GM12878 (cell line): ENCODE measurements around the gene HMGB1. TPM values are rescaled to one million over a fixed set of nuclear protein-coding genes. Genes with fewer than 3 reads are reported as not detected.
A peak's percentile ranks its signal among the peaks of the same experiment; 100 is the strongest.

ENCODE experiments used
- BCL3 ChIP-seq: IDR thresholded peaks from 2 replicates; pipeline ENCODE4 v1.6.1; 2011; ENCODE audit warnings: borderline replicate concordance, low read depth, mild to moderate bottlenecking, moderate library complexity, low read length; ENCODE audit not compliant: insufficient read depth, poor library complexity, severe bottlenecking
- BRCA1 ChIP-seq: IDR thresholded peaks from 2 replicates; pipeline ENCODE4 v1.6.1; 2011; ENCODE audit warnings: low read depth, low read length, improper control_type of control experiment
- PAX5 ChIP-seq: IDR thresholded peaks from 2 replicates; pipeline ENCODE4 v1.6.1; 2011; ENCODE audit warnings: low read depth, low read length, borderline replicate concordance
- PKNOX1 ChIP-seq: fragments of 450-650 bp; IDR thresholded peaks from 2 replicates; pipeline ENCODE4 v1.6.1; 2016; ENCODE audit warnings: mild to moderate bottlenecking
- REST ChIP-seq: IDR thresholded peaks from 2 replicates; pipeline ENCODE4 v1.6.1; 2012; ENCODE audit warnings: mild to moderate bottlenecking, low read depth, low read length
- RUNX3 ChIP-seq: IDR thresholded peaks from 2 replicates; pipeline ENCODE4 v1.6.1; 2012; ENCODE audit warnings: low read length, inconsistent platforms
- ZBTB33 ChIP-seq: fragments of 450-650 bp; IDR thresholded peaks from 2 replicates; pipeline ENCODE4 v1.6.1; 2017; ENCODE audit warnings: mild to moderate bottlenecking
- ZNF24 ChIP-seq: fragments of 450-650 bp; IDR thresholded peaks from 2 replicates; pipeline ENCODE4 v1.6.1; 2017; ENCODE audit warnings: antibody characterized with exemption, mild to moderate bottlenecking
- ZNF687 ChIP-seq: fragments of 450-650 bp; IDR thresholded peaks from 2 replicates; pipeline ENCODE4 v1.6.1; 2017; ENCODE audit warnings: mild to moderate bottlenecking, moderate library complexity
- polyA plus RNA-seq, 11 experiments: library from polyadenylated mRNA; depleted of rRNA in 4 of 11; unstranded in 6 of 11; stranded (reverse) in 5 of 11; fragments of >200 nt; fragmentation: Nextera tagmentation in 4 of 11; fragmentation: Illumina TruSeq in 1 of 11; extraction: Ambion mirVana in 4 of 11; extraction: Trizol in 1 of 11; gene quantifications; 1 replicate in 1 of 11; 2 replicates in 10 of 11; pipeline versions ENCODE4 v1.2.1 to v1.2.3, GENCODE V29; 2011 to 2016; ENCODE audit warnings: inconsistent platforms in 2 of 11, missing spikeins in 2 of 11, low read depth in 1 of 11
- total RNA-seq, 4 experiments: library from RNA; depleted of rRNA in 3 of 4; stranded (reverse); fragments of >200 nt in 3 of 4; fragmentation: Illumina TruSeq in 1 of 4; extraction: Trizol in 1 of 4; gene quantifications; 2 replicates each; pipeline versions ENCODE4 v1.2.1 to v1.2.3, GENCODE V29; 2013 to 2021

HMGB1 gene
- total and polyA plus RNA-seq, 10 of the 15 experiments (the other 5 are each of a cell fraction or from before 2014, with no cell fraction given): 365 to 2,529 (median 1,396) TPM

GRCh38 chr13:30431269-30431940 is 34.3 kb downstream of the HMGB1 start (continued):
- TF ChIP-seq PKNOX1 (peak; percentile 72), BCL3 (no peak), ZBTB33 (no peak), PAX5 (no peak), REST (no peak), ZNF24 (no peak), RUNX3 (0 out of 2 replicates have a peak, but pooled peaks have one; percentile 3), BRCA1 (no peak), ZNF687 (0 out of 2 replicates have a peak, but pooled peaks have one; percentile 11)
